GM18505 (cell line): ENCODE measurements around the gene HSP90AA1.
"Not testable (repeated sequence)": the region's sequence is repeated elsewhere in the genome, so short reads cannot be mapped to it uniquely, and the experiment has no call there.

Experiments used
- ATAC-seq: cut with Tn5 transposase; IDR thresholded peaks from one replicate; pipeline ENCODE4 v1.9.1; 2021; ENCODE audit not compliant: unreplicated experiment
- POLR2A ChIP-seq: IDR thresholded peaks from 4 replicates; pipeline ENCODE4 v1.6.1; 2011; ENCODE audit warnings: borderline replicate concordance; ENCODE audit not compliant: insufficient read depth, insufficient read length; ENCODE audit errors: extremely low read depth

The HSP90AA1 gene

DNA sequence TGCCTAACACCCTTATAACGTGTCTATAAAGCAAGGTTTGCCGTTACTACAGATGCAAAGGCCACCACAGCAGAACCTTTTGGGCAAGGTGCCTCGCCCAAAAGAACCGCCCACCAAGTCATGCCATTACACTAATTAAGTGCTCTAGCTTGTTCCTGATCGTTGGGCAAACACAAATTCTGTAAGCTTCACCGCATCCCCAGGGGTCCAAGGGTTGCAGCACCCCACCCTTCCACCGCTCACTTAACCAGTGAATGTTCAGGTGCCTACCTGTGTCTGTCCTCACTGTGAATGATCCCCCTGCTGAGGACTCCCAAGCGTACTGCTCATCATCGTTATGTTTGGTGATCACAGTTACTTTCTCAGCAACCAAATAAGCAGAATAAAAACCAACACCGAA is 1.4 kb downstream of the HSP90AA1 start:
- no peak for ATAC-seq
- no peak for TF ChIP-seq POLR2A

DNA sequence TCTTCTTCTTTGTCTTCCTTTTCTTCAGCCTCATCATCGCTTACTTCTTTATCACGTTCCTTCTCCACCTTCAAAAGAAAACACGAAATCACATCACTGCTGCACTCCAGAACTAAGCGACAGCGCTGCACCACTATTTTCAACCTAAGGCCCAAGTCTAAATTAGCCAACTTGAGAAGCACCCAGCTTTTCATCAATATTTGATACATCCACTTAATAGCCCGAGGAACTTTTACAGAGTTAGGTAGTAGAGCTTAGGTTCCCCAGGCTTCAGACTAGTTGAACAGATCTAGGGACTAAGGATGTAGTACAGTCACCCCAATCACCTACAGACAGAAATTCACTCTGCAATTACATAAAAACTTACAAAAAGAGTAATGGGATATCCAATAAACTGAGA is 1.9 kb downstream of the HSP90AA1 start:
- ATAC-seq: no peak
- no peak for TF ChIP-seq POLR2A

DNA sequence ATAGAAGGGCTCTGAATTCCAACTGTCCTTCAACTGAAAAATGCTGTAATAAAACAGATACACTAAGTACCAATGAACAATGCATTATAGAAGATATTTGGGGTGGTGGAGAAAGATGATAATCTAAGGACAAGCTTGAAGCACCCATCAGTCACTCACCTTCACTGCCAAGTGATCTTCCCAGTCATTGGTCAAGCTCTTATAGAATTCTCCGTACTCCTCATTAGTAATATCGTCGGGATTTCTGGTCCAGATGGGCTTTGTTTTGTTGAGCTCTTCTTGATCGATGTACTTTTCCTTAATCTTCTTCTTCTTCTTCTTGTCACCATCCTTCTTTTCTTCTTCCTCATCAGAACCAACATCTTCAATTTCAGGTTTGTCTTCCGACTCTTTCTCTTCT is 2.3 kb downstream of the HSP90AA1 start:
- not testable (repeated sequence) for ATAC-seq

DNA sequence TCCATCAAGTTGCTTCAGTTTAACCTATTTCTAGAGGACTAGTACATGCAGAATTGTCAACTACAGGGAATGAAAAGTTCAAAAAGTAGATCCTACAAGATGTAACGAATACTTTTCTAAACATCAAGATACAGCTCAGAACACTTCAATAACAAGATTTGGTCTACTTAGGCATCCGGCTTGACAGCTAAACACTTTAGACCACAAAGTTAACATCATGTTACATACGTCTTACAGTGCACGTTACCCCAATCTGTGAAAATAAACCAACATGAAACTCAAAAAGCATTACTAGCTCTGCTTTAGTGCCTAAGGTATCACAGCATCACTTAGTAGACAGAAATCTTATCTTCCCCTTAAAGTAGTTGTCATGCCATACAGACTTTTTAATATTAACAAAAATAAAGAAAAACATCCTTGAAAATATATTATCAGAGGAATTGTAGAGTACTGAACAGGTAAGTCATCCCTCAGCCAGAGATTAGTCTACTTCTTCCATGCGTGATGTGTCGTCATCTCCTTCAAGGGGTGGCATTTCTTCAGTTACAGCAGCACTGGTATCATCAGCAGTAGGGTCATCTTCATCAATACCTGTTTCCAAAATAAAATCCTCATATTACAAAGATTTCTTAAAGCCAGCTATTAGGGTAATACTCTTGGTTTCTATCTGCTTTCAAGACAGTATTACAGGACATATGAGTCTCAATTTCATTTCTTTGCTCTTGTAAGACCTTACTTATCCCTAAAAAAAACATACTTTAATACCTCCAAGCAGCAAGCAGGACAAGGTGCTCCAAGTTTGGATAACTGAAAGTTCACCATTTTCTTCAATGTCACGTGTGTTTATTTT is 5.4 kb downstream of the HSP90AA1 start:
- no peak for ATAC-seq
- no peak for TF ChIP-seq POLR2A

DNA sequence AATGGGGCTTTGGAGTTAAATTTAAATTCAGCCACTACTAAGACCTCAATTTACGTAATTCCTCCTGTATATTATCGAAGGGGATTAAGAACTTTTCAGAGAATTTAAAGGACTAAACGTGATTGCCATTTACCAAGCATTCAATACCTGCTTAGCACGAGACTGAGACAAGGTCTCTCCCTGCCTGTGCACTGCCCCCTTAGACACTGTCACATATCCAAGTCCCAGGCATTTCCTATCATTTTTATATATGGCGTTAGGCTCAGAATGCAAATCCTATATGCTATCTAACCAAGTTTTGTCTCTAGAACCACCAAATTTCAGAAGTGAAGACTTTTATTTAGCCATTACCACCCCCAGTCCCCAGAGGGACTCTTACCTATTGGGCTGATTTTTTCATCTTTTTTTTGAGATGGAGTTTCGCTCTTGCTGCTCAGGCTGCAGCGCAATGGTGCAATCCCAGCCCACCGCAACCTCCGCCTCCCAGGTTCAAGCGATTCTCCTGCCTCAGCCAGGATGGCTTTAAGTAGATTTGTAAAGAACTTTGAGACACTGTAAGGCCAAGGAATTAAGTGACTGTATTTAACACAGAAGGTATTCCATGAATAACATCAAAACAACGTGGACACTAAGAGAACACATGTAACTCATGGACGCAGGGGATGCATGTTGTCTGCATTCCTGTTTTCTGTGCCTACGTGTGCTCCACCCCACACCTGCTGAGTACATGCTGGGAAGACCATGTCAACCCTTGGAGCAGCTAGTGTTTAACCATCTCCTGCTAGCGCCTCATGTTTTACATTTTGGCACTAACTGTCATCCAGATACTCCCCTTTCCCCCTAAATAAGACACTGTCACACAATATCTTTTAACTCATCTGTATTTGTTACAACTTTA is 6.4 kb downstream of the HSP90AA1 start:
- no peak for ATAC-seq

DNA sequence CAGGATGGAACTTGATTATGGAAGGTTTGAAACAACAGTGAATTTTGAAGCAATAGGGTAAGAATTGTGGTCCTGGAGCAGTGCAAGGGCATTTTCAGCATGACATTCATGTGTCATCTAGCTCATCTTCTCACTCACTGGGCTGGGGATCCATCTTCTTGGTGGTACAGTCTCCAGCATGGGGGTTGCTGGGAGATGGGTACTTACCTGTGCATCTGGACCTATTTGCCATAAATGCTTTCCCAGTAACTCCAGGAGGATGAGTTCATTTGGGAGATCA is 7.2 kb downstream of the HSP90AA1 start:
- ATAC-seq: no peak
- no peak for TF ChIP-seq POLR2A

More for the DNA sequence above, 6.4 kb downstream of the HSP90AA1 start:
- no peak for TF ChIP-seq POLR2A

DNA sequence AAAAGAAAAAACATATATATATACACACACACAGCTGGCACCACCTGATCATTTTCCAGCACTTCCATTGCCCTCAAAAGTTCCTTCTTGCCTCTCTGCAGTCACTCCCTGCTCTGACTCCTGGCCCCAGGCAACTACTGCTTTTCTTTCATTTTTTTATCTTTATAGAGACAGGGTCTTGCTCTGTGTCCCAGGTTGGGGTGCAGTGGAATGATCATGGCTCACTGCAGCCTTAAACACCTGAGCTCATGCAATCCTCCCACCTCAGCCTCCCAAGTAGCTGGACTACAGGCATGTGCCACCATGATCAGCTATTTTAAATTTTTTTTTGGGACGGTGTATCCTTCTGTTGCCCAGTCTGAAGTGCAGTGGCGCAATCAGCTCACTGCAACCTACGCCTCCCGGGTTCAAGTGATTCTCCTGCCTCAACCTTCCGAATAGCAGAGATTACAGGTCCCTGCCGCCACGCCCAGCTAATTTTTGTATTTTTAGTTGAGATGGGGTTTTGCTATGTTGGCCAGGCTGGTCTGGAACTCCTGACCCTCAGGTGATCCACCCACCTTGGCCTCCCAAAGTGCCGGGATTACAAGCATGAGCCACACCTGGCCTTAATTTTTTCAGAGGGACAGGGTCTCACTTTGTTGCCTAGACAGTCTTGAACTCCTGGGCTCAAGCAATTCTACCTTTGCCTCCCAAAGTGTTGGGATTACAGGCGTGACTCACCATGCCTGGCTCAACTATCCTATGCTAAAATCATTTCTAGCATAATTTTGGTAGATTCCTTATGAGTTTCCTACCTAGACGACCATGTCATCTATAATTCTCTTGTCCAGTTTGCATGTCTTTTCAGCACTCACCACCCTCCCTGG is 7.8 kb downstream of the HSP90AA1 start:
- no peak for ATAC-seq
- peak; percentile 42 for TF ChIP-seq POLR2A

DNA sequence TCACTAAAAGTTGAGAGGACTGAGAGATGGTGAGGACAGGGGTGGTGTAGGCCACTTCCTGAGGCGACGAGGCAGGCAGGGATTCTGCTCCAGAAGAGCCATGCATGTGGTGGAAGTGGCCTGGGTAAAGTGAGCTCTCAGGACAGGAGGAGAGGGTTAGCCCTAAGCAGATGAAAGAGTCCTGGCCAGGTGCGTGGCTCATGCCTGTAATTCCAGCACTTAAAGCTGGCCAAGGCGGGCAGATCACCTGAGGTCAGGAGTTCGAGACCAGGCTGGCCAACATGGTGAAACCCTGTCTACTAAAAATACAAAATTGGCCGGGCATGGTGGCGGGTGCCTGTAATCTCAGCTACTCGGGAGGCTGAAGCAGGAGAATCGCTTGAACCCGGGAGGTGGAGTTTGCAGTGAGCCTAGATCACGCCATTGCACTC is 8.5 kb downstream of the HSP90AA1 start:
- ATAC-seq: not testable (repeated sequence)

DNA sequence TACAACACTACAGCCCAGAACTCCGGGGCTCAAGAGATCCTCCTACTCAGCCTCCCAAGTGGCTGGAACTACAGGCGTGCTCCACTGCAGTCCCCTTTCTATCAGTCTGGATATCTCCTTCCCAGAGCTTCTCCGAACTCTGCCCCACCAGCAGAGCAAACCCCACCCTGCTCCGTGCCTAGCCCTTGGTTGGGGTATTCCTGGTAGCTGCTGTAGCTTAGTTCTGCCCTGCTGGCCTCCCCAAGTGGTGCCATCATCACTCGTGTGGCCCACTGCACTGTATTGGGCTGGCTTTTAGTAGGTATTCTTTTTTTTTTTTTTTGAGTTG is 9.5 kb downstream of the HSP90AA1 start:
- TF ChIP-seq POLR2A: no peak
- no peak for ATAC-seq

DNA sequence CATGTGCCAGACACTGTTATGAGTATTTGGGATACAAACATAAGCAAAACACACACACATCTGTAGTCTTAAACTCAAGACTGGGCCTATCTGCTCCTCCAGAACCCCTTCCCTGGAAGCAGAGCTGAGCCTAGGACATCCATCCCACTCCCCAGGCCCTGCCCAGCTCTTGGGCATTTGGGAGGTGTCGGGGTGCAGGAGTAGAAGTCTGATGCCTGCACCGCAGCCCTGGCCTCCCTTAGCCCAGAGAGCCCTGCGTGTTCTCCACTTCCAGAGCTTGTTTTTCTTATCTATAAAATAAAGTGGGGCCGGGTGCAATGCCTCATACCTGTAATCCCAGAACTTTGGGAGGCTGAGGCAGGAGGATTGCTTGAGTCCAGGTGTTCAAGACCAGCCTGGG is 11.7 kb downstream of the HSP90AA1 start:
- no peak for ATAC-seq
- TF ChIP-seq POLR2A: no peak

DNA sequence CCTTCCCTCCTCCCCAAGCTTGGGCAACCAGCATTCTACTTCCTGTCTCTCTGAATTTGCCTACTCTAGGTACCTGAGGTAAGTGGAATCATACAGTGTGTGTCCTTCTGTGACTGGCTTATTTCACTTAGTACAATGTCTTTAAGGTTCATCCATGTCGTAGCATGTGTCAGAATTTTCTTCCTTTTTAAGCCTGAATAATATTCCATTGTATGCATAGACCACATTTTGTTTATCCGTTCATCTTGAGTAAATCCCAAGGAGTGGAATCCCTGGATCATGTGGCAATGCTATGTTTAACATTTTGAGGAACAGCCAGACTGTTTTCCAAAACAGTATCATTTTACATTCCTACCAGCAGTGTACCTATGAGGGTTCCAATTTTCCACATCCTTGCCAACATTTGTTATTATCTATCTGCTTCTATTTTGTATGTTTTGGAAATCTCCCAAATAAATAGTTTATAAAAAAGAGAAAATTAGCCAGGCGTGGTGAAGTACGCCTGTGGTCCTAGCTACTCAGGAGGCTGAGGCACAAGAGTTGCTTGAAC is 12.4 kb downstream of the HSP90AA1 start:
- TF ChIP-seq POLR2A: no peak
- ATAC-seq: no peak

DNA sequence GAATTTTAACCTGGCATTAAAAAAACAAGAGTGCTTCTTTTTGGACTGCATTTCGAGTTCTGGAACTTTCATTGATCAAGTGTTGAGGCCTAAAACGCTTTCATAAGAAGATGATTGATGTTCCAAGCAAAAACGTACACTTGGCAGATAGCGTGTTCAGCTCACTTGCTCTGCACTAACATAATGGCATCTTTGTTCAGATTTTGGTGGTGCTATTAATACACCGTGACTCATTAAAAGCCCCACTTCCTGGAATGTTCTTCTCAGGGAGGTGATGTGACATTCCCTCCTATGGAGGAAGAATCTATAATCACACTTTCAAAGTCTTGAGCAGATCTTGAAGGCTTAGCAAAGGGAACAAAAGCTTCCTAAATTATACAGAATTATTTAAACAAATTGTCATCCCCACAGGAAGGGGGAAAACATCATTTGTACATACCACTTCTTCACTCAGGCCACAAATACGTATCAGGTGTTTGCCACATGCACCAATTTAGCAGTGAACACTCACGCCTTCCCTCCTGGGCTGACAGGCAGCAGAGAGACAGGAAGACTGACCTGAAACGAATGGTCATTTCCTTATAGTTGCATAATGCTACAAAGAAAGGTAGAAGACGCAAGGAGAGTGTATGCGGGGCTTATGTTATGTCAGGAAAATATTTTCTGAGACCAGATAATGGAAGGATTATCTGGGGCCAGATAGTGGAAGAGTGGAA is 15.4 kb downstream of the HSP90AA1 start:
- ATAC-seq: no peak
- TF ChIP-seq POLR2A: no peak

DNA sequence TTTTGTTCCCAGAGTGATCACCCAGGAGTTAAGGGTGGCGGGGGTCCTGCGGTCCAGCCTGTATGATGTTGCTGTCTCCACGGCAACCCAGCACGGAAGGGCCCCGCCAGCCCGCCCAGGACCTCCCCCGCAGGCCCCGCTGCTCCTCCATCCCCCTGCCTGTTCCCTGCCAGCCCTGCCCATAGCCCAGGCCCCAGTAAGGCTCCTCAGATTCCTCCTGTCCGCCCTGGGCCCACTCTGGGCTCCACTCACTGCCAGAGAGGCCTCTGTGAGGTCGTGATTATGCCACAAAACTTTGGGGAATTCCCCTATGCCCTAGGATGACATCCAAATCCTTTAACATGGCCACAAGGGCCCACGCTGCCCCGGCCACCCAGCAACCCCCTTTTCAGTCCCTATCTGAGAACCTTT is 20.8 kb downstream of the HSP90AA1 start:
- ATAC-seq: no peak
- no peak for TF ChIP-seq POLR2A

DNA sequence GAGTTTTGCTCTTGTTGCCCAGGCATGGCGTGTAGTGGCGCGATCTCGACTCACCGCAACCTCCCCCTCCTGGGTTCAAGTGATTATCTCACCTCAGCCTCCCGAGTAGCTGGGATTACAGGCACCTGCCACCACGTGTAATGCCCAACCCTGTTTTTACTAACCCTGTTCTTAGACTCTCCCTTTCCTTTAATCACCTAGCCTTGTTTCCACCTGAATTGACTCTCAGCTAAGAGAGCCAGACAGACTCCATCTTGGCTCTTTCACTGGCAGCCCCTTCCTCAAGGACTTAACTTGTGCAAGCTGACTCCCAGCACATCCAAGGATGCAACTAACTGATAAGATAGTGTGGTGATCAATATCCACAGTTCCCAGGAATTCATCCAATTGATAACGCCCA is 22.3 kb downstream of the HSP90AA1 start:
- ATAC-seq: not testable (repeated sequence)
